HEK293T (cell line): ENCODE measurements around the gene CFAP61.
"Not testable (repeated sequence)": the region's sequence is repeated elsewhere in the genome, so short reads cannot be mapped to it uniquely, and the experiment has no call there.

Source experiments
- CTCF ChIA-PET: fragments of 350-600 bp; formaldehyde crosslinking; extraction: SDS; loops from one replicate; lab custom pipeline; 2021; ENCODE audit warnings: antibody characterized with exemption, inconsistent platforms; lab: Yijun Ruan, JAX
- POLR2A ChIA-PET: fragments of 350-600 bp; formaldehyde crosslinking; extraction: SDS; loops from one replicate; lab custom pipeline; 2020; ENCODE audit warnings: antibody characterized with exemption, inconsistent platforms; lab: Yijun Ruan, JAX
- DNase-seq: peaks from one replicate; pipeline ENCODE4 v3.0.0; 2012; ENCODE audit warnings: mixed read lengths; ENCODE audit errors: extremely low spot score
- ARNT ChIP-seq: fragments of 450-650 bp; IDR thresholded peaks from 2 replicates; pipeline ENCODE4 v1.6.1; 2017; ENCODE audit warnings: mild to moderate bottlenecking
- BHLHE40 ChIP-seq: fragments of 450-650 bp; IDR thresholded peaks from 2 replicates; pipeline ENCODE4 v1.6.1; 2016; ENCODE audit warnings: mild to moderate bottlenecking, moderate library complexity, borderline replicate concordance
- CTBP1 ChIP-seq: fragments of 450-650 bp; IDR thresholded peaks from 2 replicates; pipeline ENCODE4 v1.6.1; 2016; ENCODE audit warnings: borderline replicate concordance
- ELF4 ChIP-seq: fragments of 450-650 bp; IDR thresholded peaks from 2 replicates; pipeline ENCODE4 v1.6.1; 2017; ENCODE audit warnings: antibody characterized with exemption
- FOXA1 ChIP-seq: fragments of 450-650 bp; IDR thresholded peaks from 2 replicates; pipeline ENCODE4 v1.6.1; 2016; ENCODE audit warnings: mild to moderate bottlenecking
- FOXK2 ChIP-seq: fragments of 450-650 bp; IDR thresholded peaks from 2 replicates; pipeline ENCODE4 v1.6.1; 2016; ENCODE audit warnings: mild to moderate bottlenecking
- FOXM1 ChIP-seq: fragments of 450-650 bp; IDR thresholded peaks from 2 replicates; pipeline ENCODE4 v1.6.1; 2017; ENCODE audit warnings: mild to moderate bottlenecking, borderline replicate concordance
- HDGF ChIP-seq: fragments of 450-650 bp; IDR thresholded peaks from 2 replicates; pipeline ENCODE4 v1.6.1; 2017; ENCODE audit warnings: antibody characterized with exemption, borderline replicate concordance
- L3MBTL2 ChIP-seq: fragments of 450-650 bp; conservative IDR thresholded peaks from 2 replicates; pipeline ENCODE4 v1.6.1; 2016; ENCODE audit warnings: mild to moderate bottlenecking
- LEF1 ChIP-seq: fragments of 450-650 bp; IDR thresholded peaks from 2 replicates; pipeline ENCODE4 v1.6.1; 2017; ENCODE audit warnings: mild to moderate bottlenecking, borderline replicate concordance
- NFRKB ChIP-seq: fragments of 450-650 bp; IDR thresholded peaks from 2 replicates; pipeline ENCODE4 v1.6.1; 2016; ENCODE audit warnings: mild to moderate bottlenecking, moderate library complexity
- SP1 ChIP-seq: fragments of 450-650 bp; IDR thresholded peaks from 2 replicates; pipeline ENCODE4 v1.6.1; 2017
- SUZ12 ChIP-seq: fragments of 450-650 bp; IDR thresholded peaks from 2 replicates; pipeline ENCODE4 v1.6.1; 2016; ENCODE audit warnings: mild to moderate bottlenecking
- TARDBP ChIP-seq: fragments of 450-650 bp; IDR thresholded peaks from 2 replicates; pipeline ENCODE4 v1.6.1; 2016
- ZNF384 ChIP-seq: fragments of 450-650 bp; IDR thresholded peaks from 2 replicates; pipeline ENCODE4 v1.6.1; 2016
- TF ChIP-seq, protein P1 (sequence below): fragments of 450-650 bp; IDR thresholded peaks from 2 replicates; pipeline ENCODE4 v1.6.1; 2016

Gene CFAP61

DNA sequence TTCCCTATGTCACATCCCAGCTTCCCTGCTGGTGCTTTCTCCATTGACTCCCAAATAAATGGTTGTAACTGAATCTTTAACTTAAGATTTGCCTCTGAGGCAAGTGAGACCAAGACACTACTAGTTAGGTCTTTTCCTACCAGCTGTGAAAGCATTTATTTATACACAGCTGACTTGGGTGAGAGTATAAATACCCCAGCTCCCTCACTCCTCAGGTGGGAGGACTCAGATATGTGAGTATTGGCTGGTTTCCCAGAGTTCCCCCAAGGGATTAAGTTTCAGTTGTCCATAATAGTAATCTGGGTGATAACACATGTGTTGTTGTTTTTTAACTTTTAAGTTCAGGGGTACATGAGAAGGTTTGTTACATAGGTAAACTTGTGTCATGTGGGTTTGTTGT lies 49.8 kb downstream of the CFAP61 start:
- DNase-seq, result no peak
- TF ChIP-seq ZNF384 (no peak), SUZ12 (no peak), BHLHE40 (no peak), CTBP1 (no peak), LEF1 (no peak)
- POLR2A ChIA-PET, result no interaction called here
- CTCF ChIA-PET, result no interaction called here

DNA sequence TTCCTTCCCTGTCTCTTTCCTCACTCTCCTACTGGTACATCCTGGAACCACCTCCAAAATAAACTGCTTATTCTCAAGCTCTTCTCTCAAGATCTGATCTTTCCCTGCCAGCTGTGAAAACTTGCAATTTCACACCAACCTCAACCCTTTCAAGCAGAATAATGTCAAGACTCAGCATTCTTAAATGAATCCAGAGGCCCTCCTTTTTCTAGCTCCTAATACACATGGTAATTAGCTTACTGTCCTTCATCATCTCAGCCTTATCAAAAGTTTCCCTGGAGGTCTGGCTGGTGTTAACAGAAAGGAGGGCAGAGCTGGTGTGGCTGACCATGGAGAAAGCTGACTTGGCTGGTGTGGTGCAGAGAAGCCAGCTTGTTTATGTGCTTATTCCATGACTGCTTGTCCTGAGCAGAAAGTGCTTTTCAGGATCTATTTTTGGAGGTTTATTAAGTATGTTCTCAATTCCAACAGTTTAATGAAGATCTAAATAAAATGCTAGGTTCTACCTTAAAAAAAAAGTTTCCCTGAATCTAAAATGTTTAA lies 50.5 kb downstream of the CFAP61 start:
- TF ChIP-seq HDGF (no peak), FOXA1 (no peak), SUZ12 (no peak), TARDBP (no peak), ARNT (no peak)
- DNase-seq, result no peak
- ChIA-PET POLR2A (no interaction called here), CTCF (interaction anchor here (0.7 kb wide), 1 partner anchor 492 kb away, joined by 3 read pairs; no protein-coding TSS in a partner anchor)

- TF ChIP-seq ARNT, result no peak
- TF ChIP-seq LEF1, result no peak
- no peak for TF ChIP-seq CTBP1
- TF ChIP-seq HDGF, result no peak
- TF ChIP-seq BHLHE40, result no peak
- TF ChIP-seq ZNF384, result no peak
- TF ChIP-seq SP1, result no peak
- ChIA-PET POLR2A (no interaction called here), CTCF (no interaction called here)
- no peak for DNase-seq
These were observed 51.2 kb downstream of the CFAP61 start for GRCh38 chr20:20103486-20103885.

GRCh38 chr20:20123187-20123586 lies 70.9 kb downstream of the CFAP61 start:
- POLR2A ChIA-PET, CTCF ChIA-PET, DNase-seq: not testable (repeated sequence)

DNA sequence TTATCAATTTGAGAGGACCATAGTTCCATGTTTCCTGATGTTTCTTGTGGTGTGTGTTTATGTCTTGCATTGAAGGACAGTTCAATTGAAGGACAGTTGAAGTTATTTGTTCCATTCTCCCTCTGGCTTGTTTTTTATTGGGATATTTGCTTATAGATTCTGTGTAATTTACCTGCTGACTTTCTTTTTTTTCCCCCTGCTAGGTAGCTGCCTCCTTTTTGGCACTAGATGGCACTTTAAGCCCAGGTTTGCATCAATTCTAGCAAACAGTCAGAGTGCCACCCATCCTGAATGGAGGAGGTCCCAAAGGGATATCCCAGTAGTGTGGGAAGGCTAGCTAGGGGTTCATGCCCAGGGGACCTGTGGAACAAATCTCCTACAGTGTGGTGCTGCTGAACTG lies 78.1 kb downstream of the CFAP61 start:
- ChIA-PET CTCF (interaction anchor here (0.6 kb wide), 1 partner anchor 335 kb away, joined by 9 read pairs; no protein-coding TSS in a partner anchor), POLR2A (interaction anchor here (0.6 kb wide), 1 partner anchor 506 kb away, joined by 3 read pairs; no protein-coding TSS in a partner anchor)
- DNase-seq, result no peak
- TF ChIP-seq L3MBTL2, result no peak

- CTCF ChIA-PET, result no interaction called here
- TF ChIP-seq CTBP1 (no peak), BHLHE40 (no peak), HDGF (no peak), ELF4 (no peak), FOXA1 (no peak), FOXK2 (no peak), FOXM1 (no peak), ZNF384 (no peak), LEF1 (no peak), L3MBTL2 (no peak), TARDBP (no peak)
- POLR2A ChIA-PET, result no interaction called here
- no peak for DNase-seq
These were observed 82.7 kb downstream of the CFAP61 start for GRCh38 chr20:20134941-20135575.

DNA sequence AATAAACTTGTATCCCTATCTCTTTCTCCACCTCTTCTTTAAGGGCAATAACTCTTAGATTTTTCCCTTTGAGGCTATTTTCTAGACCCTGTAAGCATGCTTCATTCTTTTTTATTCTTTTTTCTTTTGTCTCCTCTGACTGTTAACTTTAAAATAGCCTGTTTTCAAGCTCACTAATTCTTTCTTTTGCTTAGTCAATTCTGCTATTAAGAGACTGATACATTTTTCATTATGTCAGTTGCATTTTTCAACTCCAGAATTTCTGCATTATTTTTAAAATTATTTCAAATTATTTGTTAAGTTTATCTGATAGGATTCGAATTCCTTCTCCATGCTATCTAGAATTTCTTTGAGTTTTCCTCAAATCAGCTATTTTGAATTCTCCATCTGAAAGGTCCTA lies 84.0 kb downstream of the CFAP61 start:
- no peak for TF ChIP-seq FOXK2
- TF ChIP-seq, protein P1, sequence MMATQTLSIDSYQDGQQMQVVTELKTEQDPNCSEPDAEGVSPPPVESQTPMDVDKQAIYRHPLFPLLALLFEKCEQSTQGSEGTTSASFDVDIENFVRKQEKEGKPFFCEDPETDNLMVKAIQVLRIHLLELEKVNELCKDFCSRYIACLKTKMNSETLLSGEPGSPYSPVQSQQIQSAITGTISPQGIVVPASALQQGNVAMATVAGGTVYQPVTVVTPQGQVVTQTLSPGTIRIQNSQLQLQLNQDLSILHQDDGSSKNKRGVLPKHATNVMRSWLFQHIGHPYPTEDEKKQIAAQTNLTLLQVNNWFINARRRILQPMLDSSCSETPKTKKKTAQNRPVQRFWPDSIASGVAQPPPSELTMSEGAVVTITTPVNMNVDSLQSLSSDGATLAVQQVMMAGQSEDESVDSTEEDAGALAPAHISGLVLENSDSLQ, result no peak
- TF ChIP-seq HDGF, result no peak
- TF ChIP-seq SP1, result no peak
- no peak for TF ChIP-seq ARNT
- TF ChIP-seq FOXA1, result no peak
- no peak for TF ChIP-seq FOXM1
- no peak for TF ChIP-seq ZNF384
- TF ChIP-seq L3MBTL2, result no peak
- no peak for TF ChIP-seq BHLHE40
- no peak for TF ChIP-seq CTBP1
- ChIA-PET POLR2A (no interaction called here), CTCF (no interaction called here)
- no peak for DNase-seq

- TF ChIP-seq CTBP1 (no peak), BHLHE40 (no peak), FOXK2 (no peak), NFRKB (no peak), TARDBP (no peak), FOXM1 (no peak), HDGF (no peak), SP1 (no peak), L3MBTL2 (no peak), SUZ12 (no peak), ELF4 (no peak), ZNF384 (no peak), FOXA1 (no peak), ARNT (no peak)
- DNase-seq, result no peak
- ChIA-PET POLR2A (no interaction called here), CTCF (no interaction called here)
These were observed 85.5 kb downstream of the CFAP61 start for GRCh38 chr20:20137851-20138250.
